Measurements from ENCODE around the gene FMN1. TPM values are rescaled to one million over a fixed set of nuclear protein-coding genes. Genes with fewer than 3 reads are reported as not detected.

The FMN1 gene
- total and polyA plus RNA-seq, 11 donors = 0.61 to 10.6 (median 3.6) TPM

DNA sequence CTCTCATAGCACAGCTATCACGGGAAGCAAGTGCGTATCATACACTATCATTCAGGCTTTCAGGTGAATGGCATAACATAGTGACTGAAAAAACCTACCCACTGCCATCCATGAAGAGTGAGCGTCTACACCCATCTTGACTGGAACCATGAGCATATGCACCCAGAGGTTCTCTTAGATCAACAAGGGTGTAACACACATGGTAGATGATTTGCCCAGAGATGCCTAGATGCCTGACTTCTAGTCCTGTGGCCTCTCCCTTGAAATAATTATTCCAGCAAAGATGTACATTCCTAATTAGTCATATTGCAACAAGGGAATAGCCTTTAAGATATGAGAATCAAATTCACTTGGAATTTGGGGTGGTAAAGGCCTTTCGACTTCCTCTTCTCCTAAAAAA is 248.3 kb downstream of the FMN1 start:
- WGBS, 4 donors = 90 to 96% (median 92%) methylated on average over 4 of the region's 4 CpGs
- H3K36me3 ChIP-seq = no peaks in the 10 kb centered on the region
- no peak for TF ChIP-seq POLR2A (IDR thresholded peaks at IDR 0.05)
- TF ChIP-seq, protein P1, sequence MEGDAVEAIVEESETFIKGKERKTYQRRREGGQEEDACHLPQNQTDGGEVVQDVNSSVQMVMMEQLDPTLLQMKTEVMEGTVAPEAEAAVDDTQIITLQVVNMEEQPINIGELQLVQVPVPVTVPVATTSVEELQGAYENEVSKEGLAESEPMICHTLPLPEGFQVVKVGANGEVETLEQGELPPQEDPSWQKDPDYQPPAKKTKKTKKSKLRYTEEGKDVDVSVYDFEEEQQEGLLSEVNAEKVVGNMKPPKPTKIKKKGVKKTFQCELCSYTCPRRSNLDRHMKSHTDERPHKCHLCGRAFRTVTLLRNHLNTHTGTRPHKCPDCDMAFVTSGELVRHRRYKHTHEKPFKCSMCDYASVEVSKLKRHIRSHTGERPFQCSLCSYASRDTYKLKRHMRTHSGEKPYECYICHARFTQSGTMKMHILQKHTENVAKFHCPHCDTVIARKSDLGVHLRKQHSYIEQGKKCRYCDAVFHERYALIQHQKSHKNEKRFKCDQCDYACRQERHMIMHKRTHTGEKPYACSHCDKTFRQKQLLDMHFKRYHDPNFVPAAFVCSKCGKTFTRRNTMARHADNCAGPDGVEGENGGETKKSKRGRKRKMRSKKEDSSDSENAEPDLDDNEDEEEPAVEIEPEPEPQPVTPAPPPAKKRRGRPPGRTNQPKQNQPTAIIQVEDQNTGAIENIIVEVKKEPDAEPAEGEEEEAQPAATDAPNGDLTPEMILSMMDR (IDR thresholded peaks at IDR 0.05) = no peak

DNA sequence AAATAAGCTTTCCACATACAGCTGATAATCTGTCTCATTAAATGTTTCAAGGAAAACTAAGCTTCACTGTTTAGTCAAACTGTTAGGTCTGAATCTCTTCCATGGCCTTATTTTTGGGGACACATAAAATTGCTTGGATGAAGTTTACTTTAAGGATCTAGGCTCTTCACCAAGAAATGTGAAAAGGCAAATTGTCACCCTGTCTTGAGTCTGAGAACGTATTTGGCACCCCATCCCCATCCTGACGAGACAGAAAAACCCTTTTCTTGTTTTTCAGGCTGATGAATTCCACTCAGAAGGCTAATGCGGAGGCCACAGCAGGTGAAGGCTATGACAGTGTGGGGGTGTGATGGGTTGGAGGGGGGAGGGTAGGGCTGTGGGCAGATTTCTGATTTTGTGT is 250.1 kb downstream of the FMN1 start:
- intact Hi-C loops (cut with DNase I) = loop anchor here in 2 of 10 donors (5.0 to 10.0 kb wide), 2 partner anchors 48 to 60 kb away; no protein-coding TSS in a partner anchor
- Histone ChIP-seq H3K27me3 (no peaks in the 10 kb centered on the region), H3K36me3 (no peaks in the 10 kb centered on the region), H3K4me3 (no peak overlapping the region), H3K27ac (no peak overlapping the region), H3K9me3 (peaks cover 0 to 2% (median 0%) of the 10 kb centered on the region in 12 donors), H3K4me1 (peaks cover 0 to 16% (median 3%) of the 10 kb centered on the region in 12 donors)
- TF ChIP-seq, protein P1 (IDR thresholded peaks at IDR 0.05) = no peak
- no peak for TF ChIP-seq POLR2A (IDR thresholded peaks at IDR 0.05)
- 73 to 79% (median 74%) methylated on average over 3 of the region's 3 CpGs for WGBS, 4 donors
- no peak for ATAC-seq
- no peak for DNase-seq

More for the DNA sequence above, 248.3 kb downstream of the FMN1 start:
- ATAC-seq (no peak), DNase-seq (no peak)
- Histone ChIP-seq H3K4me1 (peaks cover 0 to 16% (median 3%) of the 10 kb centered on the region in 12 donors), H3K4me3 (no peak overlapping the region), H3K9me3 (peaks cover 0 to 4% (median 0%) of the 10 kb centered on the region in 12 donors), H3K27me3 (no peaks in the 10 kb centered on the region), H3K27ac (no peak overlapping the region)
- intact Hi-C loops (cut with DNase I) = loop anchor here in 1 of 10 donors (10.0 kb wide), 1 partner anchor 61 kb away; no protein-coding TSS in a partner anchor

GRCh38 chr15:32943711-32944110 is 250.8 kb downstream of the FMN1 start:
- Histone ChIP-seq H3K36me3 (no peaks in the 10 kb centered on the region), H3K27me3 (no peaks in the 10 kb centered on the region), H3K4me1 (peaks cover 0 to 16% (median 3%) of the 10 kb centered on the region in 12 donors), H3K9me3 (no peaks in the 10 kb centered on the region), H3K4me3 (no peak overlapping the region), H3K27ac (no peak overlapping the region)
- 77 to 85% (median 84%) methylated on average over 3 of the region's 3 CpGs for WGBS, 4 donors
- intact Hi-C loops (cut with DNase I) = loop anchor here in 2 of 10 donors (5.0 to 10.0 kb wide), 2 partner anchors 49 to 59 kb away; no protein-coding TSS in a partner anchor
- ATAC-seq (no peak), DNase-seq (no peak)
- TF ChIP-seq, protein P1 (IDR thresholded peaks at IDR 0.05) = no peak
- TF ChIP-seq POLR2A (IDR thresholded peaks at IDR 0.05) = no peak

DNA sequence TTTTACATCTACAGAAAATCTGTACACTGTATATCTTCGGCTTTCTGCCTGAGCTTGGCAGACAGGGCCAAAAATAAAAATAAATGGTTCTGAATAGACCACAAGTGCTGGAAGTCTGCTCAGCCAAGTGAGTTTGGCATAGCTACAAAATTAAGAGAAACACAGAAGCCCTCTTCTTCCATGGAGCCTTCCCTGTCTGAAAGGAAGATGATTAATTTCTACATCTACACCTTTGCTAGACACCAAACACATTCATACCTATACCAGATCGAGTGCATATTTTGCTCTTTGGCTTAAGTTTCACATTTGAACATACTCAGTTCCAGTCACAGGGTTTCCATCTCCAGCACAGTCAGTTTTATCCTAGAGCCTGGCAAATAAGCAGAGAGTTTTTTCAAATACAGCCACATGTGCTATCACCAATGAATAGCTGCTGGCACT is 252.1 kb downstream of the FMN1 start:
- no peak for TF ChIP-seq POLR2A (IDR thresholded peaks at IDR 0.05)
- TF ChIP-seq, protein P1 (IDR thresholded peaks at IDR 0.05) = no peak
- ATAC-seq = no peak
- H3K4me1 ChIP-seq = peaks cover 0 to 16% (median 3%) of the 10 kb centered on the region in 12 donors
- intact Hi-C loops (cut with DNase I) = loop anchor here in 2 of 10 donors (5.0 to 10.0 kb wide), 2 partner anchors 50 to 58 kb away; no protein-coding TSS in a partner anchor
- H3K4me3 ChIP-seq = no peak overlapping the region
- WGBS, 4 donors = 37 to 50% (median 45%) methylated on average over 2 of the region's 2 CpGs
- no peaks in the 10 kb centered on the region for H3K36me3 ChIP-seq
- H3K27me3 ChIP-seq = no peaks in the 10 kb centered on the region
- no peaks in the 10 kb centered on the region for H3K9me3 ChIP-seq
- peak overlapping the region in 1 of 12 donors; percentile 31 for H3K27ac ChIP-seq
- DNase-seq = no peak
